ENCODE results near the gene CD40. TPM values are rescaled to one million over a fixed set of nuclear protein-coding genes. Genes with fewer than 3 reads are reported as not detected.

CD40 gene
- total RNA-seq, 4 donors from 2014 or later: 15.0 to 33.4 (median 23.2) TPM

GRCh38 chr20:46172455-46172854 lies 54.3 kb downstream of the CD40 start:
- ATAC-seq (ENCODE audit: low FRiP score) (no peak), DNase-seq (ENCODE audit: low spot score) (no peak)

GRCh38 chr20:46172961-46173536 lies 54.9 kb downstream of the CD40 start:
- DNase-seq (ENCODE audit: low spot score) (no peak), ATAC-seq (ENCODE audit: low FRiP score) (no peak)
- TF ChIP-seq, protein P1, sequence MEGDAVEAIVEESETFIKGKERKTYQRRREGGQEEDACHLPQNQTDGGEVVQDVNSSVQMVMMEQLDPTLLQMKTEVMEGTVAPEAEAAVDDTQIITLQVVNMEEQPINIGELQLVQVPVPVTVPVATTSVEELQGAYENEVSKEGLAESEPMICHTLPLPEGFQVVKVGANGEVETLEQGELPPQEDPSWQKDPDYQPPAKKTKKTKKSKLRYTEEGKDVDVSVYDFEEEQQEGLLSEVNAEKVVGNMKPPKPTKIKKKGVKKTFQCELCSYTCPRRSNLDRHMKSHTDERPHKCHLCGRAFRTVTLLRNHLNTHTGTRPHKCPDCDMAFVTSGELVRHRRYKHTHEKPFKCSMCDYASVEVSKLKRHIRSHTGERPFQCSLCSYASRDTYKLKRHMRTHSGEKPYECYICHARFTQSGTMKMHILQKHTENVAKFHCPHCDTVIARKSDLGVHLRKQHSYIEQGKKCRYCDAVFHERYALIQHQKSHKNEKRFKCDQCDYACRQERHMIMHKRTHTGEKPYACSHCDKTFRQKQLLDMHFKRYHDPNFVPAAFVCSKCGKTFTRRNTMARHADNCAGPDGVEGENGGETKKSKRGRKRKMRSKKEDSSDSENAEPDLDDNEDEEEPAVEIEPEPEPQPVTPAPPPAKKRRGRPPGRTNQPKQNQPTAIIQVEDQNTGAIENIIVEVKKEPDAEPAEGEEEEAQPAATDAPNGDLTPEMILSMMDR (IDR thresholded peaks at IDR 0.05): no peak

More at GRCh38 chr20:46172455-46172854, 54.3 kb downstream of the CD40 start:
- TF ChIP-seq, protein P1 (IDR thresholded peaks at IDR 0.05): no peak

DNA sequence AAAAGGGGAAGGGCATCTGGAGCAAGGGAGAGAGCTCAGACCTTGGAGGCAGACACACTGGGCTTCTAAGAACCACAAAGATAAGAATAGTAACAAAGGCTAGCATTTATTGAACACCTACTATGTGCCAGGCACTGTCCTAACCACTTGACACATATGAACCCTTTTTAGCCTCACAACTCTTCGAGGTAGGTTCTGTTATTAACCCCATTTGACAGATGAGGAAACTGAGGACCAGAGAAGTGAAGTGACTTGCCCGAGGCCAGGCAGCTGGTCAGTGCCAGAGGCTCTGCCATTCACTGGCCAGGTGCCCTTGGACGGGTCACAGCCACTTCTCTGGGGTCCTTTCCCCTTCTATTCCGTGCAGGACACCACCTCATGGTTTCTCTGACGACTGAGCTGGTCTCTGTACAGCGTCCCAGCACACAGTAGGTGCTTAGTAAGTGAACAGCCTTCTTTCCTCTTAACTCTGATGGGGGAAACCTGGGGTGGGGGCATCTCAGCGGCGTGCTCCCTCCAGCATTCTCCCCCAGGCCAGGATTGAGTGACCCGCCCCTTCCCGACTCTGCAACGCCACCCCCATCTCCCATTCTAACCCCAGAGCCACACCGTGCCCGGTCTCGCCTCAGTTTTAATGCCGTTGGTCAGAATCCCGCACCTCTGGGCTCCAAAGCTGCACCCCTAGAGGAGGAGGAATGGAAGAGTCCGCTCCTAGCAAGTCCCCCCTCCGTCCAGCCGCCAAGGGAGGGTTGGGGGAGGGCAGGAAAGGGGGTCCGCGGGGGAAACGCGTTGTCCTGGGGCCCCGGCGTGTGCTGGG lies 55.7 kb downstream of the CD40 start:
- ATAC-seq (ENCODE audit: low FRiP score): no peak
- DNase-seq (ENCODE audit: low spot score): no peak
- TF ChIP-seq, protein P1 (IDR thresholded peaks at IDR 0.05): no peak

- DNase-seq (ENCODE audit: low spot score) (peak; percentile 45), ATAC-seq (ENCODE audit: low FRiP score) (peak; percentile 72)
- TF ChIP-seq, protein P1 (IDR thresholded peaks at IDR 0.05): no peak
These were observed 56.5 kb downstream of the CD40 start for GRCh38 chr20:46174469-46175126.

GRCh38 chr20:46175127-46175494 lies 57.0 kb downstream of the CD40 start:
- DNase-seq (ENCODE audit: low spot score) (no peak), ATAC-seq (ENCODE audit: low FRiP score) (no peak)
- TF ChIP-seq, protein P1 (IDR thresholded peaks at IDR 0.05): no peak

GRCh38 chr20:46176739-46177378 lies 58.7 kb downstream of the CD40 start:
- ATAC-seq (ENCODE audit: low FRiP score) (no peak), DNase-seq (ENCODE audit: low spot score) (no peak)
- TF ChIP-seq, protein P1 (IDR thresholded peaks at IDR 0.05): no peak

All from omental fat pad (tissue), 4 donors.